OCI-M1 (cell line): ENCODE measurements around the gene F12.
A peak's percentile ranks its signal among the peaks of the same experiment; 100 is the strongest.

Experiments
- DNase-seq: peaks from one replicate; lab custom pipeline; 2025; lab: John Stamatoyannopoulos, UW

F12 gene

DNA sequence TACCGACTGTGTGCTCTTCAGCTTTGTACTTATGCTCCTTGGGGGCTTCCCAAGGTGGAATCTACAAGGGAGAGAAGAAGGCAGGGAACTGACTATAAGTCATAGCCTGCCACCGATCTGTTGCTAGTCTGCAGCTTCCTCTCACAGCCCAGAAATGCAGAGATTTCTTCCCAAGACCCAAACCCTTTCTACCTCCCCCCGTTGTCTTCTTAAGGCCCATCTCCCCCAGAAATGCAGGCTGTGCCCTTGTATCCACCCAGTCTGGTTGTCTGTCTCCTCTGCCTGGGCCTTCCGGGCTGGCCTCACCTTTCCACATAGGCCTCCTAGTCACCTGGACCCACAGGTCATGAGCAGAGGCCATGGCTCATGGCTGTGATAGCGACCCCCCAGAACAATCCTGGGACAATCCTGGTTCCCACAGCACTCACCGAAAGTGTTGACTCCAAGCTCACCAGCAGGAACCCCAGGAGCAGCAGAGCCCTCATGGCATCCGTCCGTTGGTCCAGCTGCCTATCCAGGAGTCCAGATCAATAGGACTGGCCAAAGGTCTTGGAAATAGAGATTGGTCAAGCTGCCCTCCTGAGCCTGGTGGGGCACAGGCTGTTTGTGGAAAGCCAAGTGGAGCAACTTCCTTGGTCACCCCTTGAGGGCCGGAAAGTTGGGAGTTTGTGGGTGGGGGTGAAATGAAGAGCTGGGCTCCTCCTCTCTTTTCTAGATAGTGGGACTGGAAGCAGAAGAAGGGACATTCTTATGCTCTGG lies at the start of gene F12:
Gene F12, minus strand, starts transcription at position 522 of the 759 bp plus-strand sequence. Its CDS starts 37 bp downstream, at position 485.
- no peak for DNase-seq

DNA sequence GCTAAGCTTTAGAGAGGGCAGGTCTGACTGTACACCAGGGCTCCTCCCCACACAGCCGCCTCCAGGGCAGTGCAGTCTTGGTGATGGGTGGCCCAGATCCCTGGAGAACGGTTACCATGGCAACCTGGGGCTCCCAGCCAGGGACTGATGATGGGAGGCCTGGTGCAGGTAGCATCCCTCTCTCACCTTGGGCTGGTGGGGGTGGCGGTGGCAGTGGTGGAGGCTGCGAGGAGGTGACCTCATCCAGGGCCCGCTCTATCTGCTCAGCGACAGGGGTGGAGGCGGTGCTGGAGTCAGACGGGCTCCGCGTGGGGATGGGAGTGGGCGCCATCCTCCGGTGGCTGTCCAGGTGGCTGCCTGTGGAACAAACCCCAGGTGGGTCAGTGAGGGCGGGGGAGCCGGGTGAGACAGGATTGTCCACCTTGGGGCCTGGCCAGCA lies 49.6 kb upstream of the F12 start:
- no peak for DNase-seq

DNA sequence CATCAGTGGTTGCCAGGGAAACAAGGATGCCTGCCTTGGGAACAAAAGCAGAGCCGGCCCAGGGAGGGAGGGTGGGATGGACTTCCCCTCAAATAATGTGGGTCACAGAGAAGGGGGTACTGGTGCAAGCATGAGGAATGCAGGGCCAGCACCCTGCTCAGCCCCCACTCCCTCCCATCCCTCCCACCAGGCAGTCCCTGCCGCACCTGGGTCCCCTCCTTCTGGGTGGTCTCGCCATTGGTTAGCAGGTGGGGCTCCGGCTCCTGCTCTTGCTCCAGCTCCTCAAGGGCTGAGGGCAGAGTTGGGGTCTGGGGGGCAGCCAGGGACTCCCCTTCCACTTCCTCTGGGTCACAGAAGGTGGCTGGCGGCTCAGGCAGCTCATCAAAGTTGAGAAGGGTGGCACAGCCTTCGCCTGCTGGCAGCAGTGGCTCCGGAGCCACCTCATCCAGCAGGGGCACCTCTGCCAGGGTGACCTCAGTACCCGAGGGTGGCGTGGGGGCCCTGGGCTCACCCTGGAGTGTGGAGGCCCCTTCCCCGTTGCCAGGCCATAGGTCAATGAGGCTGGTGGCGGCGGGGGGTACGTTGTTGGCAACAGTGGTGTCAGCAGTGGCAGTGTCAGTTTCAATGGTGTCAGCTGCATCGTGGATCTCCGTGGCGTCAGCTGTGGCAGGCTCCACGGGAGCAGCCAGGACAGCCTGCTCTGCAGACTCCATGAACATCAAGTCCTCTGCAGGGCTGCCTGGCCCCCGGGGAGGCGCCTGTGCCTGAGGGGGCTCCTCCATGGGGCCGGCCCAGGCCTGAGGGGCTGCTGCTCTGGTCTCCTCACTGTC lies 48.7 kb upstream of the F12 start:
- no peak for DNase-seq

DNA sequence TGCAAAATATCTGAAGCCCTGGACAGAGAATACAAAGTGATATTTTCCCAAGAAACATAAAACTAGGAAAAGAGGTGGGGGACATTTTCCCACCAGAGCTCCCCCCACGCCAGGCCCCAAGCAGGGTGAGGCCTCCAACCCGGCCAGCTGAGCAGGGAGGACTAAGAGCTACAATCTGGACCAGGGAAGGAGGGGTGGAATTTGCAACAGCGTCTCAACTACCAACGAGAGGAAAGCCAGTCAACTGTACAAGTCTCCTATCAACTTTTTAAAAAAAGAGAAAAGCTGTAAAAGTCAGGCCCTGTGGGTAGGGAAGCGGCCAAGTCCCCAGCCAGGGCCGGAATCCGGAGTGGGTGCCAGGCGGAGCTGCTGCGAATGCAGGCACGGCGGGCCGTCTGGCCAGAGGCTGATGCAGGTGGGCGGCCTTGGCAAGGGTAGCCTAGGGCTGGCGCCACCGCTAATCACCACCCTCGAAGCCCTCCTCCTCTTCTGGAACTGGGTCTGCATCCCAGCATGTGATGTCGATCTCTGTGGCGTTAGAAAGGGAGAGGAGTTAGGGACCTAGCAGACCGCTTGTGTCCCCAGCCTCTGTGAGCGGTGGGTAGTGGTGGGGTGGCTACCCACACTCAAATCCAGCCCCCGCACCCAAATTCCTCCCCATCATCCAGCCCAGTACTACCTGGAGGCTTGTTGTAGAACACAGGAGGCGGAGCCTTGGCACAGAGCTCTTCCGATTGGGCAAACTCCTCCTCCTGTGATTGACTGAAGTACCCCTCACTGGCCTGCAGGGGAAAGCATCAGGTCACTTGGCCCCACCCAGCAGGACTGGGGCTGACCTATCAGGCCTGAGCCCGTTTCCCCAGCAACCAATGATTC lies 47.9 kb upstream of the F12 start:
- peak; percentile 98 for DNase-seq

DNA sequence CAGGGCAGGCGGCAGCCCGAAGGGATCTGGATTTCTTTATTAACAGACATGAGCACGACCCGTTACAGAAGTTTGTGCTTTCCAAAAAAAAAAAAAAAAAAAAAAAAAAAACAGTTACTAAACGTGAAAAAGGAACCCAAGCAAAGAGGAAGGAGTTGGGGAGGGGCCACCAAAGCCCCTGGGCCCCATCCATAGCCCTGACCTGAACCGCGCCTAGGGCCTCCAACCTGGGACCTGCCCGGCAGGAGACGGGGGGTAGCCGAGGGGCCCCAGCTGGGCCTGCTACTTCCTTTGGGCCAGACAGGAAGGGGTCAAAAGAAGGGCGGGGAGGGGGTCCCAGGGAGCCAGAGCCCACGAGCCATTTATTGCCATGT lies 47.2 kb upstream of the F12 start:
- no peak for DNase-seq

DNA sequence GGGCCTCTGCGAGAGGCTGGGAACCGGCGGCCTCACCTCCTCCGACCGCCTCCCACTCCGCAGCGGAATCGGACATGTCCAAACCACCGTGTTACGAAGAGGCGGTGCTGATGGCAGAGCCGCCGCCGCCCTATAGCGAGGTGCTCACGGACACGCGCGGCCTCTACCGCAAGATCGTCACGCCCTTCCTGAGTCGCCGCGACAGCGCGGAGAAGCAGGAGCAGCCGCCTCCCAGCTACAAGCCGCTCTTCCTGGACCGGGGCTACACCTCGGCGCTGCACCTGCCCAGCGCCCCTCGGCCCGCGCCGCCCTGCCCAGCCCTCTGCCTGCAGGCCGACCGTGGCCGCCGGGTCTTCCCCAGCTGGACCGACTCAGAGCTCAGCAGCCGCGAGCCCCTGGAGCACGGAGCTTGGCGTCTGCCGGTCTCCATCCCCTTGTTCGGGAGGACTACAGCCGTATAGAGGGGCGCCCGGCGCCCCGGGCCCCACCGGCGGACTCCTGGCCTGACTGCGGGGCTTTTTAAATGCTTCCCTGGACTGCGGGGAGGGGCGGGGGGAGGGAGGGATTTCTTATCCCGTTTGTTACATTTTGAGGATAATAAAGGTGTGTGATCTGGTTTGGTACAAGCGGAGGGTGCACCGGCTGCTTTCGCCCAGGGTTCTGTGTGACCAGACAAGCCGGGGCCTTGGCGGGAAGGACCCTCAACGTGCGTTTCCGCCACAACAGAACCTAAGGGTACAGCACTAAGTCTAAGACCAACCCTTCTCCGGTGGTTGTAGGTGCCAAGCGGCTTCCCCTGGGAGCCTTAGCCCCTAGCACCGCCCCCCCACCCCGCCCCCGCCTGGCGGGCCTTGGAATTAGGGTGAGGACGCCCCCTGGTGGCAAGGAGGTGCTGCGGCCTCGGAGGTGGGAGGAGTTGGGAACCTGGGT lies 46.6 kb upstream of the F12 start:
- DNase-seq: peak; percentile 94

DNA sequence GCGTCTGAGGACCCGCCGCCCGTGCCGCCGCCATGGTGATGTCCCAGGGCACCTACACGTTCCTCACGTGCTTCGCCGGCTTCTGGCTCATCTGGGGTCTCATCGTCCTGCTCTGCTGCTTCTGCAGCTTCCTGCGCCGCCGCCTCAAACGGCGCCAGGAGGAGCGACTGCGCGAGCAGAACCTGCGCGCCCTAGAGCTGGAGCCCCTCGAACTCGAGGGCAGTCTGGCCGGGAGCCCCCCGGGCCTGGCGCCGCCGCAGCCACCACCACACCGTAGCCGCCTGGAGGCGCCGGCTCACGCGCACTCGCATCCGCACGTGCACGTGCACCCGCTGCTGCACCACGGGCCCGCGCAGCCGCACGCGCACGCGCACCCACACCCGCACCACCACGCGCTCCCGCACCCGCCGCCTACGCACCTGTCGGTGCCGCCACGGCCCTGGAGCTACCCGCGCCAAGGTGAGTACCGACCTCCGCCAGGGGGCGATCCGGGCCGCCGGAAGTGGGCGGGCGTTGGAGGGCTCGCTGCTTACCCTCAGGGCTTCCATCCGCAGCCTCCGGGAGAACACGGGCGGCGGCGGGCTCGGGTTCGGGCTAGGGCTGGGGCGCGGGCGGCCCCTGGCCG lies 45.8 kb upstream of the F12 start:
- peak; percentile 87 for DNase-seq

DNA sequence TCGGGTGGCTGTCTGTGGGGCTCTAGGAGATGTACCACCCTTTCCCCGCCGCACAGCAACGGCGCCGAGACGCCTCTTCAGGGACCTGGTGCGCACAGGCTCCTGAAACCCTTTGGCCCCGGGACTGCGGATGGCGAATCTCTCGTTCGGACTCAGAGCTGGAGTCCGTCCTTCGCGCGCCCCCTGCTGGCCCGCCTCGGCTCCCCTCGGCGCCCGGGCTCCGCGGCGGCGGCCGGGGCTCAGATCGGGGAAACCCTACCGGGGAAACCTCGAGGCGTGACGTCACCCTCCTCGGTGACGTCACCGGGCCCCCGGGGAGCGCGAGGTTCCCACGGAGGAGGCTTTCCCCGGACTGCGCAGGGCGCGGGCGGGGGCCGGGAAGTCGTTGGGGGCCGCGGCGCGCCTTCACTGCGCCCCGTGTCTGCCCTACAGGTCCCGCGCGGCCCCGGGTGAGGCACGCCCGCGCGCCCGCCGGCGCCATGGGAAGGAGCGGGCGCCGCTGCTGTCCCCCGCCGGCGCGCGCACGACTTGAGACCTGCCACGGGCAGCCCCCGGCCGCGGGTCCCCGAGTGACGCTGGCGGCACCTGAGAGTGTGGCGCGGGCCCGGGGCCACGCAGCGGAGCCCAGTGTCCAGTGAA lies 45.2 kb upstream of the F12 start:
- DNase-seq: peak; percentile 96

DNA sequence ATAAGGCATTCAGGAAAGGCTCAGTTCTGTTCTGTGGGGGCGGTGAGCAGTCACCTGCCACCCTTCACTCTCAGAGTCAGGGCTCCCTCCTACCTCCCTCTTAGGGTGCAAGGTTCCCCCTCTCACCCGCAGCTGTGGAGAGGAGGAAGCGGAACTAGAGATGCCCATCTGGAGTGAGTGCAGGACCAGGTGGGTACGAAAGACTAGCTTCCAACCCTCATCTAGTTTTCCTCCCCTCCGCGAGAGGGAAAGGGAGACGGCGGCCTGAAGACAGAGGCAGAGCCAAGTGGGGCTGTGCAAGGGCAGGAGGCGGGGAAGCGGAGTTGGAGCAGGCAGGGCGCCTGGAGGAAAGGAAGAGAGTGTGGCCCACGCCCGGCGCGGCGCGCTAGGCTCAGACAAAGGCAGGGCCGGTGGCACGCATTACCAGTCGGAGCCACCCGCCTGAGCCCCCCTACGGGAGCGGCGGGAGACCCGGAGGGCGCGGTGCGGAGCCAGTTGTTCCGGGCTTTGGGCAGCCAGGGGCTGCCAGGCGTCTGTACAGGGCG lies 44.6 kb upstream of the F12 start:
- no peak for DNase-seq

DNA sequence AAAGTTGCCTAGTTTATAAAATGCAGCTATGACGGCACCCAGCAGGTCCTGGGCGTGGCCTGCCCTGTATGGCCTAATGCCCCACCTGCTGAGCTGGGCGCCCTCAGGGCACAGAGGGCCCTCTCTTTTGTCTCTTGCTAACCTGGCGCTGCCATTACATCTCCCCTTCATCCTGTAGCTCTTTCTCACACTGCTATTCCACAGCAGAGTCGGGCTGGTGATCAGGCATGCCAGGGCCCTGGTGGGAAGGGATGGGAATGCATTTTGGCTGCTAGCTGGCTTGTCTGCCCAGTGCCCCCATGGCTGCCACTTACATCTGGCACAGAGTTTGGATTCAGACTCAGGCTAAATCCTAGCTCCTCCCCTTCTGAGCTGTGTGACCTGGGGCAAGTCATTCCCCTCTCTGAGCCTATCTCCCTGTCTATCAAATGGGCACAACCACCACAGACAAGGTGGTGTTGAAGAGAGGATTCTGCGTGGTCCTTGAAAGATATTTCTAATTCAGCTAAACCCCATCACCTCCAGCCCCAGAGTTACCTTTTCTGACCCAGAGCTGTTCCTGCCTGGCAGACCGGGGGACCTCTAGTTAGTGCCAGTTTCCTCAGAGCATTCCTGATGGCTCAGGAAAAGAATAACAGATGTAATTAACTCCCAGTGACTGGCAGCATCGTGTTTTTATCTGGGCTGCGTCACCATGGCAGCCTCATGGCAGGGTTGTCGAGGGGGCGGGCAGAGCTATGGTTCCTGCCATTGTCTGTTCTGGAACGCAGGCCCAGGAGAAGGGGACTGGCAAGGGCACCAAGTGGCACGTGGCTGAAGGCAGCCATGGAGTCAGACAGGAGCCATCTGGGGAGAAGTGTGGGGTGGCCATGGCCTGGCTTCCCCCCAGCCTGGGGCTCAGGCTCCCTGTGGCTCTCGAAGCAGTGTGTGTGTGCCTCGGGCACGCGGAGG lies 43.6 kb upstream of the F12 start:
- DNase-seq: no peak

DNA sequence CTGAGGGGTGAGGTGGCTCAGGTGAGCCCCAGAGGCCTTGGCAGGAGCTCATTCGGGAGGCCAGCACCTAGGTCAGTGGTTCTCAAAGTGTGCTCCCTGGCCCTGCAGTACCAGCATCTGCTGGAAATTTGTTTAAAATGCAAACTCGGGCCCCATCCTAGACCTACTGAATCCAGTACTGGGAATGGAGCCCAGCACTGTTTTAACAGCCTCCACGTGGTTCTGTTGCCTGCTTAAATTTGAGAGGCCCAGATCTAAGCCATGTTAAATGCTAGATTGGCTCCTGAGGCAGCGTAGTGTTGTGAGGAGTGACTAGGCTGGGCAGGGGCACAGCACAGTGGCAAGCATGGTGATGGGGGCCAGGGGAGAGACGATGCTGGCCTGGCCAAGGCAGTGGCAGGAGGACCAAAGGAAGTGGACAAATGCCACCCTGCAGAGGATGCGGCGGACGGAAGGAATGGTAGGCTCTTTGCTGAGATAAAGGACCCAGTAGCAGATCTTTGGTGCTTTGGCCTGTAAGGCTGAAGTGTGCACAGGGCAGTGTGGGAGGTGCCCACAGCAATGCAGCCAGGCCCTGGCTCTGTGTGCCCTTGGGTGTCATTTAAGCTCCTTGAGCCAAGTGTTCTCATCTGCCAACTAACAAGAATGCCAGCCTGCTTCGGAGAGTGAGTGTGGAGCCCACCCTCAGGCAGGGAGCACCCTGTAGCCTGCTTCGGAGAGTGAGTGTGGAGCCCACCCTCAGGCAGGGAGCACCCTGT lies 41.5 kb upstream of the F12 start:
- no peak for DNase-seq

DNA sequence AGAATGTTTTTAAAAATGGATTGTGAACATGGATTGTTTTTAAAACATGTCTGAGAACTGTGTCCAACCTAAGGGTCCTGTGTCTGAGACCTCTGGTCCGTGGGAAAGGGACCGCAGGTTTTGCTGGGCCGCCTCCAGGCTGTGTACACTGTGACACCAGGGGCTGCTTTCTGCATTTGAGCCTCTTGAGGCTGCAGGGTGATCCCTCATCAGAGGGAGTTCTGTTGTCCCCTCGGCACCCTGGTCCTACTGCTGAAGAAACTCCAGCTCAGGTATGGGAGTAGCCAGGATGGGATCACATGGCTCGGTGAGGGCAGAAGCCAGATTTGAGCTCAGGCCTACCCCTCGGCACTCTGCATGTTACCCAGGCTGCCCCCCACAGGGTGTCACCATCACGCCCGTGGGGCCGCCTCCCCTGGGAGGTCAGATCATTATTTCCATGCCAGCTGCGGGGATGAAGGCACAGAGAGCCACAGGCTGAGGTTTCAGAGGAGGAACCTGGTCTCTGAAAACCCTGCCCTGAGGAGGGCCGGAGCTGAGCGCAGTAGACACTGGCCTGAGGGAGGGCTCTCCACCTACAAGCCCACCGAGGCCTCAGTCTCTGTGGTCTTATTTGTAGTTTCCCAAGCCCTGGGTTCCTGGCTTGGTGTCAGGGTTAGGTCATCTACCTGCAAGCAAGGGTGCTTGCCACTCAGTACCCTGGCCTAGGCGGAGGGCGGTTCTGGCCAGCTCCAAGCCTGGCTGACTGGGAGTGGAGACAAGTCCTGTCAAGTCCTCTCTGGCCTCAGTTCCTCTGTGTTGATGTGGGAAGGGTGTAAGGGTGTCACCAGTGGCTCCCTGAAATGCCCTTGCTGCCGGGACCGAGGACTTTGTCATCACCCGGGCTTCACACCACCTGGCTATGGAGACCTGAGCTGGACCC lies 40.0 kb upstream of the F12 start:
- DNase-seq: no peak

DNA sequence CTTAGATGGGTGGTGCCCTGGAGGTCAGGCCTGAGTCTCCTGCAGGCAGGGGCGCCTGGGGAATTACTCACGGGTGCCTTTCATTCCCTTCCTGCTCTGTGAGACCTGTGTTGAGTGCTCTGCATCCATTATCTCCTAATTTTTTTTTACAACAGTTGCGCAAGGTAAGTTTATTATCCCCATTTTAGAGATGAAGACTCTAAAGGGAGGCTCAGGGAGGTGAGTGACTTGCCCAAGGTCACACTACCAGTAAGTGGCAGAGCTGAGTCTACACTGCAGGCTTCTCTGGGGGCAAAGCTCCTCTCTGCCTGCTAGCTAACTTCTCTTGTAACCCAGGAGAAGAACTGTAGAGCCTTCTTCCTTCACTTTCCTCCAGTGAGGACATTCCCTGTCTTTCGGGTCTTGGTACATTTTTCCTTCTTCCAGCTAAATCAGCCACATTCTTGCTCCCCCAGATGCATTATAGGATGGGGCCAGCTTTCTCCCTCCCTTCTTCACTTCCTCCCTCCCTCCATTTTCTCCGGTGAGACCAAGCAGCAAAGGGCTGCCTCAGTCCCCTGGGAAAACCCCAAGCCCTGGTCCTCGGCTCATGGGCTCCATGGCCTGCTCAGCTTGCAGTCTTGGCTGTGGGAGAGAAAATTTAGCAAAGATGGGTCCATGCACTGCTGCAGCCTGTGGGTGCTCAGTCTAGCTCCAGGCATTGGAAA lies 39.0 kb upstream of the F12 start:
- no peak for DNase-seq

DNA sequence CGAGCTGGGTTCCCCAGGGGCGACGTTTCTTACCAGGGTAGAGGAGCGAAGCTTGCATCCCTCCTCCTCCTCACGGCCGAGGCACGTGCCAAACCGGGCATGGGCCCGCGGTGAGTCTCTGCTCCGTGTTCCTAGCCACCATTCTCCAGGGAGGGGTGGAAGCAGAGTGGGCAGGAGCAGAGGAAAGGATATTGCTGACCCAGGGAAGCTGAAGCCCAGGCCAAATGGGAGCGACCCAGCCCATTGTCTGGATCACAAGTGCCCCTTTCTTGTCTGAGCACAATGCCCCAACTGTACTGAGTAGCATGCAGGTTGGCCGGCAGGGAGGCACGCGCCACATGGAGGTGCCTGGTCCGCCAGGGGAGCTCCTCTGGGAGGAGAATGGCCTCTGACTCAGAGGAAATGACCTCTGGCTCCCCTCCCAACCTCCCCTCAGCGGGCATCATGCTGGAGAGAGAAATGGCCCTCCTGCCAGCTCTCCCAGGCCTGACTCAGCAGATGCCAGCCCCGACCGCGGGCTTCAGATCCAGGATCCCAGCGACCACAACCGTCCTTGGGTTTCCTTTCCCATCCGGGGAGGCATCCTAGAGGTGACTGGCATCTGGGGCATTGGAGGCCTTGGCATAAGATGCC lies 38.4 kb upstream of the F12 start:
- DNase-seq: no peak

DNA sequence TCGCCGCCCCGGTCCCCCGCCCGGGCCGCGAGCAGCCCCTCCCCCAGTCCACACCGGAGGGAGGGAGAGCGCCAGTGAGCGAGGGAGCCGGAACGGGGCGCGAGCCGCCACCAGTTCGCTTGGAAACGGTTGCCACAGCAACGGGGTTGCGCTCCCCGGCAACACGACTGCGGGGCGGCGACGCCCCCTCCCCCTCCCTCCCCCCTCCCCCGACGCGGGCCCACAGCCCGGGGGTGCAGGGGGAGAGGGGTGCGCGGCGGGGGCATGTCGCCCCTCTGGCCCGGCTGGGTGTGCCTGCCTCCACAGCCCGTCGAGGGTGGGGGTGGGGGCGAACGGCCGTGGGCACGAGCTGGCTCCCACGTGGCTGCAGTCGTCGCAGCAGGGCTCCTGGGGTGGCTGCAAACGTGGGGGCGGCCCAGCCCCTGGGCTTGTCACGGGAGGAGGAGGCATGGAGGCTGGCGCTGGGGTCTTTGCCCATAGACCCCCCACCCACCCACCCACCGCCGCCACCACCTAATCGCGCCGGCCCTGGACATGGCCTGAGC lies 37.8 kb upstream of the F12 start:
- DNase-seq: peak; percentile 61
